ENCODE measurements around the gene CDH12. TPM values are rescaled to one million over a fixed set of nuclear protein-coding genes. Genes with fewer than 3 reads are reported as not detected.
"Not testable (repeated sequence)": the region's sequence is repeated elsewhere in the genome, so short reads cannot be mapped to it uniquely, and the experiment has no call there.

Gene CDH12
- total and polyA plus RNA-seq, 2 experiments from 2014 or later, result not detected

- H3K4me2 ChIP-seq (ENCODE audit: unreplicated experiment); H2AFZ ChIP-seq; H3K27ac ChIP-seq; H3K79me2 ChIP-seq (ENCODE audit: insufficient read depth); H3K9ac ChIP-seq; H3K4me3 ChIP-seq; DNase-seq; H4K20me1 ChIP-seq (ENCODE audit: insufficient read depth); H3K36me3 ChIP-seq (ENCODE audit: low read depth); H3F3A ChIP-seq (ENCODE audit: insufficient read depth); H3K27me3 ChIP-seq (replicated peaks; ENCODE audit: insufficient read depth); H3K9me3 ChIP-seq (ENCODE audit: low read depth); H3K9me2 ChIP-seq (ENCODE audit: insufficient read depth); H3K4me1 ChIP-seq (ENCODE audit: insufficient read depth); in situ Hi-C loops (cut with MboI): not testable (repeated sequence)
- 0% methylated on average over 1 of the region's 1 CpG for WGBS, 2 experiments (ENCODE audit: low coverage in 1 of 2, low lambda C conversion rate in 2 of 2, missing lambda C conversion rate in 2 of 2)
Measured at GRCh38 chr5:21951571-21951970, 901.6 kb downstream of the CDH12 start.

GRCh38 chr5:21931116-21931515, 922.0 kb downstream of the CDH12 start:
- no peak for DNase-seq
- Histone ChIP-seq H3K4me2 (ENCODE audit: unreplicated experiment) (no peak overlapping the region), H3K4me1 (ENCODE audit: insufficient read depth) (no peaks in the 10 kb centered on the region), H3K9ac (no peak overlapping the region), H3K9me2 (ENCODE audit: insufficient read depth) (no peaks in the 10 kb centered on the region), H3K79me2 (ENCODE audit: insufficient read depth) (no peaks in the 10 kb centered on the region), H3K9me3 (ENCODE audit: low read depth) (no peaks in the 10 kb centered on the region), H2AFZ (no peak overlapping the region), H3K4me3 (no peak overlapping the region), H4K20me1 (ENCODE audit: insufficient read depth) (no peaks in the 10 kb centered on the region), H3K27ac (no peak overlapping the region), H3F3A (ENCODE audit: insufficient read depth) (no peaks in the 10 kb centered on the region), H3K36me3 (ENCODE audit: low read depth) (no peaks in the 10 kb centered on the region), H3K27me3 (replicated peaks; ENCODE audit: insufficient read depth) (no peaks in the 10 kb centered on the region)
- in situ Hi-C loops (cut with MboI), result no loop called here
- no peak for TF ChIP-seq EZH2phosphoT487 (IDR thresholded peaks at IDR 0.05; ENCODE audit: insufficient read depth, low read depth)
- no peak for TF ChIP-seq EZH2 (IDR thresholded peaks at IDR 0.05; ENCODE audit: insufficient read depth, poor library complexity, severe bottlenecking)
- 28 to 70% methylated on average over 1 of the region's 1 CpG for WGBS, 2 experiments (ENCODE audit: low coverage in 1 of 2, low lambda C conversion rate in 2 of 2, missing lambda C conversion rate in 2 of 2)

- Histone ChIP-seq H3K4me2 (ENCODE audit: unreplicated experiment) (no peak overlapping the region), H3K36me3 (ENCODE audit: low read depth) (no peaks in the 10 kb centered on the region), H3K27ac (no peak overlapping the region), H2AFZ (no peak overlapping the region), H3K9me3 (ENCODE audit: low read depth) (no peaks in the 10 kb centered on the region), H4K20me1 (ENCODE audit: insufficient read depth) (no peaks in the 10 kb centered on the region), H3F3A (ENCODE audit: insufficient read depth) (no peaks in the 10 kb centered on the region), H3K4me3 (no peak overlapping the region), H3K4me1 (ENCODE audit: insufficient read depth) (no peaks in the 10 kb centered on the region), H3K9ac (no peak overlapping the region), H3K9me2 (ENCODE audit: insufficient read depth) (no peaks in the 10 kb centered on the region), H3K27me3 (replicated peaks; ENCODE audit: insufficient read depth) (no peaks in the 10 kb centered on the region), H3K79me2 (ENCODE audit: insufficient read depth) (no peaks in the 10 kb centered on the region)
- WGBS, 2 experiments (ENCODE audit: low coverage in 1 of 2, low lambda C conversion rate in 2 of 2, missing lambda C conversion rate in 2 of 2), result 1 to 2% methylated on average over 8 of the region's 8 CpGs
- in situ Hi-C loops (cut with MboI), result no loop called here
- TF ChIP-seq EZH2 (IDR thresholded peaks at IDR 0.05; ENCODE audit: insufficient read depth, poor library complexity, severe bottlenecking) (no peak), EZH2phosphoT487 (IDR thresholded peaks at IDR 0.05; ENCODE audit: insufficient read depth, low read depth) (no peak)
- peak; percentile 65 for DNase-seq
Measured at GRCh38 chr5:21919414-21920022, 933.6 kb downstream of the CDH12 start.

- WGBS, 2 experiments (ENCODE audit: low coverage in 1 of 2, low lambda C conversion rate in 2 of 2, missing lambda C conversion rate in 2 of 2), result 43 to 58% methylated on average over 2 of the region's 2 CpGs
- Histone ChIP-seq H3K36me3 (ENCODE audit: low read depth) (no peaks in the 10 kb centered on the region), H3K4me1 (ENCODE audit: insufficient read depth) (no peaks in the 10 kb centered on the region), H3F3A (ENCODE audit: insufficient read depth) (no peaks in the 10 kb centered on the region), H3K9me2 (ENCODE audit: insufficient read depth) (no peaks in the 10 kb centered on the region), H3K9ac (no peak overlapping the region), H3K4me2 (ENCODE audit: unreplicated experiment) (no peak overlapping the region), H3K9me3 (ENCODE audit: low read depth) (no peaks in the 10 kb centered on the region), H3K27ac (no peak overlapping the region), H2AFZ (no peak overlapping the region), H3K27me3 (replicated peaks; ENCODE audit: insufficient read depth) (no peaks in the 10 kb centered on the region), H3K79me2 (ENCODE audit: insufficient read depth) (no peaks in the 10 kb centered on the region), H3K4me3 (no peak overlapping the region), H4K20me1 (ENCODE audit: insufficient read depth) (no peaks in the 10 kb centered on the region)
- no peak for DNase-seq
- in situ Hi-C loops (cut with MboI), result no loop called here
- TF ChIP-seq EZH2phosphoT487 (IDR thresholded peaks at IDR 0.05; ENCODE audit: insufficient read depth, low read depth) (no peak), EZH2 (IDR thresholded peaks at IDR 0.05; ENCODE audit: insufficient read depth, poor library complexity, severe bottlenecking) (no peak)
Measured at GRCh38 chr5:21918451-21918850, 934.7 kb downstream of the CDH12 start.

GRCh38 chr5:21910731-21911130, 942.4 kb downstream of the CDH12 start:
- no peak overlapping the region for H3K27ac ChIP-seq
- no peak for DNase-seq
- H3K4me1 ChIP-seq (ENCODE audit: insufficient read depth), result no peaks in the 10 kb centered on the region
- TF ChIP-seq EZH2phosphoT487 (IDR thresholded peaks at IDR 0.05; ENCODE audit: insufficient read depth, low read depth) (no peak), EZH2 (IDR thresholded peaks at IDR 0.05; ENCODE audit: insufficient read depth, poor library complexity, severe bottlenecking) (no peak)
- H3K4me3 ChIP-seq, result no peak overlapping the region
- no peaks in the 10 kb centered on the region for H4K20me1 ChIP-seq (ENCODE audit: insufficient read depth)
- H3K36me3 ChIP-seq (ENCODE audit: low read depth), result no peaks in the 10 kb centered on the region
- H3K9me2 ChIP-seq (ENCODE audit: insufficient read depth), result no peaks in the 10 kb centered on the region
- no peak overlapping the region for H3K9ac ChIP-seq
- no peaks in the 10 kb centered on the region for H3K9me3 ChIP-seq (ENCODE audit: low read depth)
- H3K4me2 ChIP-seq (ENCODE audit: unreplicated experiment), result no peak overlapping the region
- H3K79me2 ChIP-seq (ENCODE audit: insufficient read depth), result no peaks in the 10 kb centered on the region
- no peak overlapping the region for H2AFZ ChIP-seq
- H3K27me3 ChIP-seq (replicated peaks; ENCODE audit: insufficient read depth), result no peaks in the 10 kb centered on the region
- no peaks in the 10 kb centered on the region for H3F3A ChIP-seq (ENCODE audit: insufficient read depth)
- in situ Hi-C loops (cut with MboI), result no loop called here
